ENCODE results near the gene TRIM61. TPM values are rescaled to one million over a fixed set of nuclear protein-coding genes. Genes with fewer than 3 reads are reported as not detected.

Gene TRIM61
- polyA plus RNA-seq, 4 donors = 2.6 to 4.2 (median 3.4) TPM

GRCh38 chr4:164918956-164919355 is 58.5 kb downstream of the TRIM61 start:
- no peak for DNase-seq (ENCODE audit: low read depth in 4 of 4, low spot score in 3 of 4)

Other genes starting within 250 kb of the TRIM61 start
- under 1 TPM; 0.18 to 0.41 (median 0.29) TPM for gene SMIM31, start 223.5 kb downstream of the TRIM61 start, polyA plus RNA-seq (ENCODE audit: insufficient read length in 4 of 4)
- gene APELA, start 100.5 kb downstream of the TRIM61 start, polyA plus RNA-seq (ENCODE audit: insufficient read length in 4 of 4) = 10 to 100 TPM in 3 of 4 donors, 1 to 10 TPM in 1; 7.0 to 14.5 (median 10.6) TPM
- under 1 TPM in 1 of 4 donors, not detected in 3; 0.06 TPM for gene TRIM60, start 54.3 kb upstream of the TRIM61 start, polyA plus RNA-seq (ENCODE audit: insufficient read length in 4 of 4)
- under 1 TPM in 2 of 4 donors, not detected in 2; 0.08 to 0.10 TPM for gene TRIM75, start 76.2 kb upstream of the TRIM61 start, polyA plus RNA-seq (ENCODE audit: insufficient read length in 4 of 4)
- gene TMEM192, start 135.2 kb upstream of the TRIM61 start, polyA plus RNA-seq (ENCODE audit: insufficient read length in 4 of 4) = 10 to 100 TPM; 31.4 to 41.5 (median 35.6) TPM
- 10 to 100 TPM; 18.5 to 26.4 (median 24.1) TPM for gene KLHL2, start 229.9 kb upstream of the TRIM61 start, polyA plus RNA-seq (ENCODE audit: insufficient read length in 4 of 4)